Peyer's patch (tissue), 4 donors: Measurements from ENCODE around the gene FRYL.

ENCODE experiments used
- POLR2A ChIP-seq, 2 donors: fragments of 450-650 bp; IDR thresholded peaks; one replicate each; pipeline ENCODE4 v1.5.1; 2017; ENCODE audit warnings: antibody characterized with exemption in 2 of 2, mild to moderate bottlenecking in 2 of 2, moderate library complexity in 2 of 2
- TF ChIP-seq, protein P1 (sequence below), 6 experiments: fragments of 450-650 bp in 4 of 6; fragments of 200-600 bp in 2 of 6; sonication (generic) in 1 of 6; IDR thresholded peaks; one replicate each; pipeline ENCODE4 v1.5.1; 2017 to 2019; ENCODE audit warnings: antibody characterized with exemption in 6 of 6, mild to moderate bottlenecking in 3 of 6, moderate library complexity in 1 of 6

DNA sequence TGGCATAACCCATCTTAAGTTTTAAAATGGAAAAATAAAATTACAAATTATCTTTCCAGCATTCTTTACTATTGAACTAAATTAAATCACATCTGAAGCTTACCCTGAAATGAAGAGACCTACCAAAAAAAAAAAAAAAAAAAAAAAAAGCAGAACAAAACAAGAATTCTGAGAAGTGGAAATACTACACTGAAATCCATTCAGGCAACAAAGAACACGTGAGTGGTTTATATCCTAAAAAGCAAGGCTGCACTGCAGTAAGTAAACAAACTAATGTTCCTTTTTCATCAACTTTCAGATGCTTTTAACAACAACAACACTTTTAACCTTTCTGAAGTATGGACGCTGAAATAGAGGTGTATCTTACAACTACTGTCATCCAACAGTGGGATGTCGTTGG lies 7.5 kb downstream of the FRYL start:
- TF ChIP-seq POLR2A (IDR thresholded peaks at IDR 0.05) = no peak
- TF ChIP-seq, protein P1, sequence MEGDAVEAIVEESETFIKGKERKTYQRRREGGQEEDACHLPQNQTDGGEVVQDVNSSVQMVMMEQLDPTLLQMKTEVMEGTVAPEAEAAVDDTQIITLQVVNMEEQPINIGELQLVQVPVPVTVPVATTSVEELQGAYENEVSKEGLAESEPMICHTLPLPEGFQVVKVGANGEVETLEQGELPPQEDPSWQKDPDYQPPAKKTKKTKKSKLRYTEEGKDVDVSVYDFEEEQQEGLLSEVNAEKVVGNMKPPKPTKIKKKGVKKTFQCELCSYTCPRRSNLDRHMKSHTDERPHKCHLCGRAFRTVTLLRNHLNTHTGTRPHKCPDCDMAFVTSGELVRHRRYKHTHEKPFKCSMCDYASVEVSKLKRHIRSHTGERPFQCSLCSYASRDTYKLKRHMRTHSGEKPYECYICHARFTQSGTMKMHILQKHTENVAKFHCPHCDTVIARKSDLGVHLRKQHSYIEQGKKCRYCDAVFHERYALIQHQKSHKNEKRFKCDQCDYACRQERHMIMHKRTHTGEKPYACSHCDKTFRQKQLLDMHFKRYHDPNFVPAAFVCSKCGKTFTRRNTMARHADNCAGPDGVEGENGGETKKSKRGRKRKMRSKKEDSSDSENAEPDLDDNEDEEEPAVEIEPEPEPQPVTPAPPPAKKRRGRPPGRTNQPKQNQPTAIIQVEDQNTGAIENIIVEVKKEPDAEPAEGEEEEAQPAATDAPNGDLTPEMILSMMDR (IDR thresholded peaks at IDR 0.05) = no peak
